CD14-positive monocyte (primary cell): Measurements from ENCODE around the gene MUC5AC. TPM values are rescaled to one million over a fixed set of nuclear protein-coding genes. Genes with fewer than 3 reads are reported as not detected.

ENCODE experiments used
- DNase-seq, 3 donors: peaks; one replicate each; pipeline ENCODE4 v3.0.0-alpha.2; 2011 to 2022
- H2AFZ ChIP-seq: 2 replicates; pipeline ENCODE4 v1.6.0; 2012; ENCODE audit warnings: mild to moderate bottlenecking, low read depth, low read length, inconsistent platforms; ENCODE audit not compliant: insufficient read depth, poor library complexity, severe bottlenecking
- H3K27ac ChIP-seq, 2 donors: 1 replicate in 1 of 2; 2 replicates in 1 of 2; pipeline ENCODE4 v1.5.1; 2012 to 2013; ENCODE audit warnings: low read length in 2 of 2, control low read depth in 1 of 2, inconsistent platforms in 1 of 2, low read depth in 1 of 2, mild to moderate bottlenecking in 1 of 2
- H3K27me3 ChIP-seq, 2 donors: one replicate each; pipeline versions ENCODE4 v1.6.0 to v1.6.1; 2011 to 2013; ENCODE audit warnings: low read length in 2 of 2; ENCODE audit not compliant: control insufficient read depth in 2 of 2, insufficient read depth in 2 of 2
- H3K36me3 ChIP-seq, 2 donors: replicated peaks in 1 of 2; 1 replicate in 1 of 2; 2 replicates in 1 of 2; pipeline versions ENCODE4 v1.5.1 to v1.6.1; 2012 to 2013; ENCODE audit warnings: low read length in 2 of 2, control low read depth in 1 of 2, inconsistent platforms in 1 of 2, mild to moderate bottlenecking in 1 of 2; ENCODE audit not compliant: insufficient read depth in 2 of 2, control insufficient read depth in 1 of 2
- H3K4me1 ChIP-seq, 2 donors: 1 replicate in 1 of 2; 2 replicates in 1 of 2; pipeline versions ENCODE4 v1.5.1 to v1.6.1; 2012 to 2013; ENCODE audit warnings: low read length in 2 of 2, control low read depth in 1 of 2, inconsistent platforms in 1 of 2, mild to moderate bottlenecking in 1 of 2, moderate library complexity in 1 of 2; ENCODE audit not compliant: insufficient read depth in 2 of 2, control insufficient read depth in 1 of 2
- H3K4me2 ChIP-seq: replicated peaks from 2 replicates; pipeline ENCODE3; 2012; ENCODE audit warnings: low read length, moderate library complexity, mild to moderate bottlenecking; ENCODE audit not compliant: poor library complexity, severe bottlenecking; ENCODE audit errors: extremely low read depth
- H3K4me3 ChIP-seq, 3 experiments: fragments of 200-600 bp in 1 of 3; sonication (generic) in 1 of 3; replicated peaks in 1 of 3; 1 replicate in 2 of 3; 2 replicates in 1 of 3; pipeline ENCODE4 v1.5.1; 2011 to 2013; ENCODE audit warnings: low read length in 3 of 3, mild to moderate bottlenecking in 3 of 3, control low read depth in 2 of 3, low read depth in 2 of 3, inconsistent platforms in 1 of 3, moderate library complexity in 1 of 3
- H3K79me2 ChIP-seq: 2 replicates; pipeline ENCODE4 v1.6.0; 2012; ENCODE audit warnings: mild to moderate bottlenecking, control low read depth, inconsistent platforms, low read length, moderate library complexity; ENCODE audit not compliant: insufficient read depth
- H3K9ac ChIP-seq: 2 replicates; pipeline ENCODE4 v1.6.0; 2017; ENCODE audit warnings: low read length, mild to moderate bottlenecking; ENCODE audit not compliant: insufficient read depth, poor library complexity, severe bottlenecking
- H3K9me3 ChIP-seq, 2 donors: replicated peaks in 1 of 2; 1 replicate in 1 of 2; 2 replicates in 1 of 2; pipeline versions ENCODE4 v1.5.1 to v1.6.1; 2012 to 2013; ENCODE audit warnings: low read length in 2 of 2, control low read depth in 1 of 2; ENCODE audit not compliant: control insufficient read depth in 1 of 2, insufficient read depth in 1 of 2
- H4K20me1 ChIP-seq: 2 replicates; pipeline ENCODE4 v1.6.0; 2012; ENCODE audit warnings: mild to moderate bottlenecking, low read length, control low read depth, moderate library complexity; ENCODE audit not compliant: insufficient read depth
- H3K27ac Mint-ChIP-seq, 7 donors: one replicate each; pipeline ENCODE4 v1.8.0; 2020; ENCODE audit warnings: mild to moderate bottlenecking in 7 of 7, mixed read lengths in 7 of 7, moderate library complexity in 6 of 7, inconsistent platforms in 2 of 7
- H3K27me3 Mint-ChIP-seq, 3 donors: one replicate each; pipeline ENCODE4 v1.8.0; 2021 to 2022; ENCODE audit warnings: low read depth in 3 of 3, mild to moderate bottlenecking in 3 of 3, mixed read lengths in 3 of 3, moderate library complexity in 3 of 3, inconsistent platforms in 1 of 3
- H3K36me3 Mint-ChIP-seq, 2 donors: one replicate each; pipeline ENCODE4 v1.8.0; 2020; ENCODE audit warnings: mixed read lengths in 2 of 2, inconsistent platforms in 1 of 2, mild to moderate bottlenecking in 1 of 2
- H3K4me1 Mint-ChIP-seq: one replicate; pipeline ENCODE4 v1.8.0; 2020; ENCODE audit warnings: mild to moderate bottlenecking, mixed read lengths
- H3K4me3 Mint-ChIP-seq, 2 donors: one replicate each; pipeline ENCODE4 v1.8.0; 2020; ENCODE audit warnings: mild to moderate bottlenecking in 2 of 2, mixed read lengths in 2 of 2, moderate library complexity in 1 of 2
- H3K9me3 Mint-ChIP-seq, 7 donors: one replicate each; pipeline ENCODE4 v1.8.0; 2020 to 2022; ENCODE audit warnings: mixed read lengths in 7 of 7, mild to moderate bottlenecking in 6 of 7, moderate library complexity in 6 of 7, inconsistent platforms in 2 of 7
- CTCF ChIP-seq: fragments of 200-600 bp; IDR thresholded peaks from one replicate; pipeline ENCODE4 v1.8.0; 2022; ENCODE audit warnings: antibody characterized with exemption, mild to moderate bottlenecking
- WGBS: methylation state at CpG from one replicate; pipeline ENCODE4 v1.1.5; 2013; ENCODE audit warnings: missing lambda C conversion rate; ENCODE audit not compliant: insufficient coverage; 5-methylcytosine and 5-hydroxymethylcytosine counted together
- intact Hi-C, 2 donors: fragments of 100-400 bp; cut with micrococcal nuclease; formaldehyde crosslinking; loops; one replicate each; pipeline versions ENCODE4 v1.15.0 to v1.15.1; 2023
- polyA plus RNA-seq, 3 donors: library from polyadenylated mRNA; depleted of rRNA in 1 of 3; unstranded in 2 of 3; stranded (reverse) in 1 of 3; fragments of 300-500 nt in 2 of 3; fragments of >200 nt in 1 of 3; fragmentation: Illumina TruSeq in 2 of 3; gene quantifications; 1 replicate in 2 of 3; 2 replicates in 1 of 3; pipeline ENCODE4 v1.2.3, GENCODE V29; 2012 to 2021

Gene MUC5AC
- polyA plus RNA-seq, 3 donors, result not detected

DNA sequence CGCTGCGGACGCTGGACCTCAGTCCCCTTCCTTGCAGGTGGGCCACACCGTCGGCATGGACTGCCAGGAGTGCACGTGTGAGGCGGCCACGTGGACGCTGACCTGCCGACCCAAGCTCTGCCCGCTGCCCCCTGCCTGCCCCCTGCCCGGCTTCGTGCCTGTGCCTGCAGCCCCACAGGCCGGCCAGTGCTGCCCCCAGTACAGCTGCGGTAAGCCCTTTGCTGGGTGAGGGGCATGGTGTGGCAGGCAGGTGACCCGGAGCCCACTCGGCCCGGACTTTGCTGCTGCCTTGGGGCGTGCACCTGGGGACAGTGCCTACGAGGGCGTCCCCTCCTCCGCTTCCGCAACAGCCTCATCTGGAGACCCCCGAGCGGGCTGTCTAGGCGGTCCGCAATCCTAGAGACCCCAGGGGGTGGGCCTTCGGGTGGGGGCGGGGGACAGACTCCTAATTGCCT lies 39.7 kb downstream of the MUC5AC start:
- intact Hi-C loops, result no loop called here
- H3K36me3 ChIP-seq, result no peaks in the 10 kb centered on the region
- no peaks in the 10 kb centered on the region for H3K4me1 ChIP-seq
- Mint-ChIP-seq H3K36me3 (no peaks in the 10 kb centered on the region), H3K4me3 (no peak overlapping the region), H3K9me3 (peaks cover 0 to 22% (median 6%) of the 10 kb centered on the region in 7 donors), H3K27ac (no peak overlapping the region), H3K27me3 (peaks cover 2 to 6% (median 2%) of the 10 kb centered on the region in 3 donors), H3K4me1 (no peaks in the 10 kb centered on the region)
- H3K9ac ChIP-seq, result no peak overlapping the region
- no peaks in the 10 kb centered on the region for H3K79me2 ChIP-seq
- peaks cover 0 to 21% of the 10 kb centered on the region in 2 donors for H3K9me3 ChIP-seq
- WGBS, result 92% methylated on average over 25 of the region's 29 CpGs
- H3K4me2 ChIP-seq, result no peak overlapping the region
- no peaks in the 10 kb centered on the region for H4K20me1 ChIP-seq
- no peak for DNase-seq
- H2AFZ ChIP-seq, result no peak overlapping the region
- H3K4me3 ChIP-seq, result no peak overlapping the region
- H3K27me3 ChIP-seq, result no peaks in the 10 kb centered on the region
- TF ChIP-seq CTCF, result no peak
- H3K27ac ChIP-seq, result no peak overlapping the region

DNA sequence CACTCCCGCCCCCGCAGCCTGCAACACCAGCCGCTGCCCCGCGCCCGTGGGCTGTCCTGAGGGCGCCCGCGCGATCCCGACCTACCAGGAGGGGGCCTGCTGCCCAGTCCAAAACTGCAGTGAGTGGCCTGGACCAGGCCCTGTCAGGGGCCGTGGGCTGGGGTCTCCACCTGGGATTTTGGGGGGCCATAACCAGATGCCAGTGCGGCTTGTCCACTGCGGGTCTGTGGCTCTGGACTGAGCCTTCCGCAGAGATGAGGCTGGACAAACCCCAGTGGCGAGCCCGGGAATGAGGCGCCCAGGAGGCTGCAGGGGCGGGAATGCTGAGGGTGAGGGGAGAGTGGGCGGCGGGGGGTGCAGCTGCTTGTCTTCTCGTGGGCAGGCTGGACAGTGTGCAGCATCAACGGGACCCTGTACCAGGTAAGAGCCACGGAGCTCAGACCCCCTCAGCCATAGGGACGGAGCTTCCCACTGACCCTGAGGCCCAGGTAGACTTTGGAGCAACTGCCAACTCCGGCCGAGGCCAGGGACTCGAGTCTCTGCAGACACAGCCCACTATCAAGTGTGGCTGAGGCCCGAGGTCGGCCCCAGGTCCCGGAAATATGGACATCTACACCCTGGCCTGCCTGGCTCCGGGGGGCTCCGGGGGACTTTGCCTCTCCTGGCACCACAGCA lies 40.3 kb downstream of the MUC5AC start:
- H3K9ac ChIP-seq, result no peak overlapping the region
- Mint-ChIP-seq H3K27me3 (peaks cover 2 to 6% (median 2%) of the 10 kb centered on the region in 3 donors), H3K4me1 (no peaks in the 10 kb centered on the region), H3K27ac (no peak overlapping the region), H3K4me3 (no peak overlapping the region), H3K36me3 (no peaks in the 10 kb centered on the region), H3K9me3 (peaks cover 0 to 16% (median 2%) of the 10 kb centered on the region in 7 donors)
- H3K27ac ChIP-seq, result no peak overlapping the region
- H3K79me2 ChIP-seq, result no peaks in the 10 kb centered on the region
- TF ChIP-seq CTCF, result no peak
- no peak overlapping the region for H3K4me2 ChIP-seq
- no peaks in the 10 kb centered on the region for H4K20me1 ChIP-seq
- peaks cover 0 to 17% of the 10 kb centered on the region in 2 donors for H3K9me3 ChIP-seq
- 86% methylated on average over 31 of the region's 33 CpGs for WGBS
- no peaks in the 10 kb centered on the region for H3K27me3 ChIP-seq
- H2AFZ ChIP-seq, result no peak overlapping the region
- DNase-seq, result no peak
- intact Hi-C loops, result no loop called here
- no peak overlapping the region for H3K4me3 ChIP-seq
- H3K36me3 ChIP-seq, result no peaks in the 10 kb centered on the region
- H3K4me1 ChIP-seq, result no peaks in the 10 kb centered on the region
